HG03103 (cell line): ENCODE data around the gene THNSL1.

Experiments
- ATAC-seq: cut with Tn5 transposase; IDR thresholded peaks from one replicate; pipeline ENCODE4 v1.9.1; 2021; ENCODE audit warnings: low read depth; ENCODE audit not compliant: unreplicated experiment

The THNSL1 gene

DNA sequence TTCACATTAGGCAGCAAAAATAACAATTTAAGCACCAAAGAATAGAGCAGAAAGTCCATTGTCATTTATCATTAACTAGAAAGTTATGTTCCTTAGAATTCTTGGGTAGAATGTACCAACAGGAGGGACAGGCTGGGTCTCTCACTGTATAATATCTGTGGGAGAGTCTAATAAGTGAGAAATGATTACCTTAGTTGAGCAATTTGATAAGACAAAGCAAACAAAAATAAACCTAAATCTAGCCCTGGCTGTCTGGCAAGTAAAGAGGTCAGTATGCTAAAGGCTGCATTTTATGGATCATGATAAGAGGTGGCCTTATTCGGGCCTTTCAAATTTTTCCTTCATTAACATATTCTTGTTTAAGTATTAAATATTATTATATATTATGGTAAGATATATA lies 35.6 kb downstream of the THNSL1 start:
- no peak for ATAC-seq

DNA sequence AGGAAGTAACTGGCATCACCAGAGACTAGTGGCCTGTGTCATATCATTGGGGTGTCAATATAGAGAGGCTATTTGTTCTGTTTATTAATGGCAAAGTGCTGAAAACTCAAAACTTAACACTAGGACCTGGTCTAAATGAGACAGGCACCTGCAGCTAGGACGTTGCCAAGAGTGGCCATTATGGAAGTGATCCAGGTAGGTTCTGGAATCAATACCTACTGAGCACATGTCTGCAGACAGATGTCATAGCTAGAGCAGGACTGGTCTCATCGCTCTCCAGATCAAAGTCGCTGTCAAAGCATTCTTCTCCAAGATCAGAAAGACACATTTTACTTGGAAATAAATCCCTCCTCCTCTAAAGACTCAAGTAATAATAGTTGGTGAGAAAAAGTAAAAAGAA lies 40.3 kb downstream of the THNSL1 start:
- no peak for ATAC-seq

DNA sequence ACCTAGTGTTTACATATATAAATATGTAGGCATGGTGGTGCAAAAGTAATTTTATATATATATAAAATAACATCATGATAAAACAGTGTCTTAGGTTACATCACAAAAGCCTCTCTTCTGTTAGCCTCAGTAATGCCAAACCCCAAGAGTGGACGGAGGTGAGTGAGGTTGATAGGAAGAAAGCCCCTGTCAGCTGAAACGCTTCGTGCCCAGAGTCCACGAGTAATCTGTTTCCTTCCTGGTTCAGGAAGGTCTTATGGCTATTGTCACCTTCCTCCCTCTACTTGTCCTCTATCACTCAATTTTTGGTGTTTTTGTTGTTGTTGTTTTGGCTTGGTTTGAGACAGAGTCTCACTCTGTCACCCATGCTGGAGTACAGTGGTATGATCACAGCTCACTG lies 41.5 kb downstream of the THNSL1 start:
- no peak for ATAC-seq

DNA sequence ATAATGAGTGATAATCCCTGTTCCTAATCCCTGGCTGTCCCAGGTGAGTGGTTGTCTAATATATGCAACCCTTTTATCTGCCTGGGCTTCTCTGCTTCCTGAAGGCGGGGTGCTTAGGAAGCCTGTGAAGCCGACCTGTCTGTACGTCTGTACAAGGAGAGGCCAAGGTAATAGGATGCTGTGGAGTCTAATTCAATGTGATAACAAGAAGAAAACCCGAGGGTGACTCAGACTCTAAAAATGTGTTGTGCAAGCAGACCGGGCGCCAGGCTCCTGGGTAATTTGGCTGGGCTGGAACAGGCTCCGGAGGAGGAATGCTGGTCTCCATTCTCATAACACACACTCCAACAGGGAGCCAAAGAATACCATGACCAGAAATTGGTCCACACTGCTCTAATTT lies 43.6 kb downstream of the THNSL1 start:
- ATAC-seq: no peak

DNA sequence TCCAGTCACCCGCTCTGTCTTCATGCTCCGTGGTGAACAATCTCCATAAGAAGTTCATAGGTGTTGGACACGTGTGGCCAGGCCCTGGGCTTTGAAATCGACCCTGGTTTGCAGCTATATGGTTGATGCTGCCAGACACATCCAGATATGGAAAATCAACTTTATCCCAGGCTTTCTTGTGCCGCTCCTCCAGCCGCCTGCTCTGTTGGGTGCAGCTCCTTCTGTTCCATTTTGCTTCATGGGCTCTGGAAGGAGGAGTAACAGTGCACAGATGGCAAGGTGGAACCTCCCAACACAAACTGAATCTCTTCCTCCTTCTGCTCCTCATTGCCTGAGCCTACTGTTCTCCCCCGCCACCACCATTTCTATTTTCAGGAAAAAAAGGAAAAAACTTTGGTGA lies 44.7 kb downstream of the THNSL1 start:
- ATAC-seq: no peak

DNA sequence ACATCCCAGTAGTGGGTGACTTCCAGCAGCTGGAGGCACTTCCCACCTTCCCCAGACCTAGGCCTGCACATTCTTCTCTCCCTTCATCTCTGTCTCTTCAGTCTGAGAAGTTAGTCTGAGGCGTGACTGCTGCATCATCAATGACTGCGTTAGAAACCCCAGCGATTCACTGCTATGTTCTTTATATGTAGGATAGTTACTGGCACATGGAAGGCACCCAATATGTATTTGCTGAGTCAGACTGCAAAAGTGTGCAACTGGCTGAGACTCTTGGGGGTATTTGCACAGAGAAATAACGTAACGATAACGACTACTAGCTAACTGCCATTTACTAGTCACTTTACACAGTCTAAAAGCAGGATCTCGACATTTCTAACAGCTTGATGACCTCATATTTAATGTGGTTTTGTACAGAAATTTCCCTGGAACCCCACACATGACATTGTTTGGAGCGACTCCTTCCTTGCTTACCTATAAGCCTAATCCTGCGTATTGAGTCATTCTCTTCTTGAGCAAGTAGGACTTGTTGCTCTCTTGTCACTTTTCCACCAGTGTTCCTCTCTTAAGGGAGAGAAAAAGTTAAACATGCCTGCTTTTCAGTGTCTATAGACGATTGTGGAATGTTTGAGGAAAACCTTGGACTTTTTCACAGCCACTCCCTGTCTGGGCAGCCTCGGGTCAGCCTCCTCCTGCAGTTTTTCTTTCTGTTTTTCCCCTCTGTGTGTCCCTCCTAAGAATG lies 45.5 kb downstream of the THNSL1 start:
- no peak for ATAC-seq

DNA sequence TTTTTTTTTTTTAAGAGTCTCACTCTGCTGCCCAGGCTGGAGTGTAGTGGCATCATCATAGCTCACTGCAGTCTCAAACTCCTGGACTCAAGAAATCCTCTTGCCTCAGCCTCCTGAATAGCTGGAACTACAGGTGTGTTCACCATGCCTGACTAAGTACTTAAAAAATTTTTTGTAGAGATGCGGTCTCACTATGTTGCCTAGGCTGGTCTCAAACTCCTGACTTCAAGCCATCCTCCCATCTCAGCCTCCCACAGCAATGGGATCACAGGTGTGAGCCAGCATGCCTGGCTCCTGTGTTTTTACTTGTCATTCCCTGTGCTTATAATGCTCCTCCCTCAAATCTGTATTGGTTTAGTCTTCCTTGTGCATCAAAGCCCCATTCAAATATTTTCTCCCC lies 46.7 kb downstream of the THNSL1 start:
- no peak for ATAC-seq

DNA sequence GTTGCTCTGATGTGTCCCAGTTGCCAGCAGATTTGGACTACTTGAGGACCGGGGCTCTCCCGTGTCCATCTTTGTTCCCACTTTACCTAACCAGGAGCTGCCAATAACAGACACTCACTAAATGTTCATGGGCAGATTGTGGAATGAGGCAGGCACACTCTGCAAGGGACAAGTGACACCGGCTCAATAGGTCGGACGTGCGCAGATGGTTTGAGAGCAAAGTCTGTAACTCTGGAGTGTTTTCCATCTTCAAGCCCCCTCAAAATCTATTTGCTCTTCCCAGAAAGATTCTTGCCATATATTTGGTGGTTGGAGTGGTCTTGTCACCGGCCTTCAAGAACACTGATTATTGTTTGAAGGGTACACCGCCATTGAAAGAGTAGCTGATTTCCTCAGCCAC lies 47.2 kb downstream of the THNSL1 start:
- ATAC-seq: no peak

DNA sequence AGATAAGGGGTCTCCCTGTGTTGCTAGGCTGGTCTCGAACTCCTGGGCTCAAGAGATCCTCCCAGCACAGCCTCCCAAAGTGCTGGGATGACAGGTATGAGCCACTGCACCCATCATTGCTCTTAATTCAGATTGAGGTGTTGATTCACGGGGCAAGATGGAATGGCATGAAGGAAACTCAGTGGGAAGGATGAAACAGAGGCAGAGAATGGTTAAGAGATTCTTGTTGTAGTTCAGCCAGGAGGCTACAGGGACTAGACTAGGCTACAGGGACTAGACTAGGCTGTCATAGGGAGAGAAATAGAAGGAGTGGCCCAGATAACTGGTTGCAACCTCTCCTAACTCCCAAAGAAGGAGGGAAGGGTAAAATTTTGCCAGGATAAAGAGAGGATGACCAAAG lies 48.0 kb downstream of the THNSL1 start:
- ATAC-seq: no peak

DNA sequence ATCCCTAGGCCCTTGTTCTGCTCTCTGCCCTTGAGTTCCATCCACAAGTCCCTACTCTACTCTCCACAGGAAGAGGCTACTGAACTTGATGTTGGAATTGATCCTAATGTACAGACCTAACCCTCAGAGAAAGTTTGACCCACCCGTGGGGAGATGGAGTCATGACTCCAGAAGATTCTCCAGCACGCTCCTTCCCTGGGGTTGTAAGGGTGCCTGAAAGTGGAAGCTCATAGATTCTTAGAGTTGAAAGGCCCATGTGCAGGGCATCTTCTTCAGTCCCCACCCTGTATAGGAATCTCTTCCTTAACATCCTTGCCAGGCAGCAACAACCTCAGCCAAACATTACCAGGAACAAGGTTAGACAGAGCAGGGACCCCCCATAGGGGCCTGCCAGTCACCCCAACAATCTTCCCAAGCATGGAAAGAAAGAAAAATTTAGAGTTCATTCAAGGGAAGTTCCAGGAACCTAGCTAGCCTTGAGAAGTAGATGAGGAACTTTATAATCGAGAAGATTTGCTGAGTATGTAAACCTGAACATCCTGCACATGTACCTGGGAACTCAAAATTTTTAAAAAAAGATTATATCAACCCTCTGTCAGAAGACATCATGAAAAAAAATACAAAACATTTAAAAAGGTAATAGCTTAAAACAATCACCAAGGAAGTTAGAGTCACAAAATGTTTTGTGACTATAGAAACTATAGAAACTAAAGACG lies 49.5 kb downstream of the THNSL1 start:
- no peak for ATAC-seq

DNA sequence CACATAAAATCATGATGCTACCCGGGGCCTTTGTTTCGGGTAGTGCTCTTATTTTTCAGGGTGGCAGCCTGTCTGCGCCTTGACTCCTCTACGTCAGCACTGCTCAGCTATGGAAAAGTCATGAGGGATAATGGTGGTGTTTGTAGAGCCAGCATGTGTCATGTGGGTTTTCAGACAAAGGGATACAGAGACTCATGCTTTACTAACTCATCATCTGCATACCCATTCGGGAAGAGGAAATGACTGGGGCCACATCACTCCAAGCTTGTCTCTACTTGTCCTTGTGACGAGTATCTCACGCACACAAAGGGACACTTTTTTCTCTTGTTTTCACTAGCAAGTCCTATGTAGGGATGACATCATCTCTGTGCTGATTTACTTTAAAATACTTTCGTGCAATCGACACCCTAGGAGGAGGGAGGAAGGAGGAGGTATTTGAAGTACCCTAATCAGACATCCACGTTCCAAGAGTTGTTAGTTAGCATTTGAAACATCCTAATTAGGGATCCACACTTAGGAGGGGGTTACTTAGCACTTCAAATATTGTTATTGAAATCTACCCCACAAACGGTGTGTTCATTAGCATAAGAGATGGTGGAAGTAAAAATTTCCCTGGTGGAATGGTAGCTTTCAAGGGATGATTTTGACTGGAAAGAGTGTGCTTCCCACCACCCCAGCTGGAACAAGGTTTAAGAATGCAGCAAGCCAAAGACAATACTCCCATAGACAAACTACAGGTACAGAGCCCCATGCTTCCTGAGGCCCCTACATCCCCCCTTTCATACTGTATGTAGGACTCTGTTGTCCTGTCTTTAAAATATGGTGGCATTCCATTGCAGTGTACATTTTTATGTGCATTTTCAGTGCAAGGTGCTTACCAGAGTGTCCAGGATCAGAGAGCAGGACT lies 52.0 kb downstream of the THNSL1 start:
- no peak for ATAC-seq

DNA sequence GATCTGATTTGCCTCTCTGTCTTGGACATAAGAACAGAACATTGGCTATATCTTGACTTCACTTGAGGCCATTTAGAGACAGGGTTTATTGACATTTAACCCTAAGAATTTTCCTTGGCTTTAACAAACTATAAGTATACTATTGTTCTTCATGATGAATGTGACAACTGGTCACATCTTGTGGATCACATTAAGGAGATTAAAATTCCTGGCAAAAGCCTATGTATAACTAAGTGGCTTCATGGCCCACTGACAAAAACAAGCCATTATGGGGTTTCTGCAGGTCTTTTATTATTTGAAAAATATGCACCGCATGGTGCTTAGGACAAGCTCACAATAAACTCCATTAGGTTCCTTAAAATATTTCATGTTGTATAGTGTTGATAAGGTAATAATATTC lies 54.8 kb downstream of the THNSL1 start:
- ATAC-seq: no peak

DNA sequence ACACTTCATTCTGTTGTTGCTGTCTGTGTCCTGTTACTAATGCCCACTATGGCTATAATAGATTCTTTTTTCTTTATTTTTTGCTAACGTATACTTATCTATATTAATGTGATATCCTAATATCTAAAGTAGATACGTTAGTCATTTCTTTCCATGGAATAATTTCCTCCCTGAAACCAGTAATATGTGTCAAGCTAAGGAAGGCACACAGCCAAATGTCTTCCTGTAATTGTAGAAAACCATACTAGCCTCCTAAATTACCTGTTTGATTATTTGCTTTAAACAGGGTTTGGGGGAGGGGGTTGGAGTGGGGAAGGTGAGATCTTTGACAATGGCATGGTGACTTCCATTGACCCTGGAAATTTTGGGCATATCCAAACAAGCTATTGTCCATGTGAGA lies 56.4 kb downstream of the THNSL1 start:
- ATAC-seq: no peak

DNA sequence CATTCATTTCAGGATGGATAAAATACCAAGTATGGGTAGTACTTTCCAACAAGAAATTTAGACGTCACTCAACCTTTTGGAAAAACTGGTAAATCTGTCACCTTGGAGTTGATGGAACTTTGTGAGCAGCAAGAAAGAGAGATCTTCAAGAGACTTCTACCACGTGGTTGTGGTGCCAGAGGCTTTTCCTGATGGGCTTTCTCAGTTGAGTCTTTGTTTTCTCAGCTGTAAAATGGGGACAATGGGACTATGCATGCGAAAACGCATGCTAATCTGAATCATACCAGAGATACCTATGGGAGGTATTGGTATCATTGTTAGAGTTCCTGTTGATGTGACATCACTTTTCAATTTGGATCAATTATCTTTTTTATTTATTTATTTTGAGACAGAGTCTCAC lies 59.4 kb downstream of the THNSL1 start:
- no peak for ATAC-seq
